ENCODE data around the gene B3GALNT2.
"Not testable (repeated sequence)": the region's sequence is repeated elsewhere in the genome, so short reads cannot be mapped to it uniquely, and the experiment has no call there.

Gene B3GALNT2

DNA sequence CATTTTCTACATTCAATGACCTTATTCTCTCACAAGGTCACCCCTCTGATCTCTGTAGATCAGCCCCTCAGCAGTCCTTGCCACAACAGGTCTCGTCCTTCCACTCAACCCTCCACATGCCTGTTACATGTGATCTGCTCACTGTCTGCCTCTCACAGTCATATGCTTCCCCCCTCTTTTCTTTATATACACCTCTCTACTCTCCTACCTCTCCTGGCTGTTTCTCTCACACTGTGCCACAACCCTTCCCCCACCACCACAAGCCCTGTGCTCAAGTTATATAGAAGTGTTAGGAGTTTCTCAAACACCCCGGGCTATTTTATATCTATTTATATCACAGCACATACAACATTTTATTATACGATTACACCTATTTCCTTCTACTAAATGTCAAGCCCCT lies 12.6 kb downstream of the B3GALNT2 start:
- Mint-ChIP-seq H3K27ac (no peak overlapping the region), H3K4me1 (ENCODE audit: low read depth) (peaks cover 6% of the 10 kb centered on the region), H3K4me3 (no peak overlapping the region), H3K9me3 (no peaks in the 10 kb centered on the region), H3K27me3 (no peaks in the 10 kb centered on the region), H3K36me3 (ENCODE audit: low read depth) (peaks cover 71% of the 10 kb centered on the region)
- intact Hi-C loops (cut with micrococcal nuclease), result no loop called here

- H3K36me3 Mint-ChIP-seq (ENCODE audit: low read depth), result peaks cover 70% of the 10 kb centered on the region
- no peak overlapping the region for H3K4me3 Mint-ChIP-seq
- intact Hi-C loops (cut with micrococcal nuclease), result no loop called here
- no peaks in the 10 kb centered on the region for H3K27me3 Mint-ChIP-seq
- H3K4me1 Mint-ChIP-seq (ENCODE audit: low read depth), result no peaks in the 10 kb centered on the region
- no peaks in the 10 kb centered on the region for H3K9me3 Mint-ChIP-seq
- H3K27ac Mint-ChIP-seq, result no peak overlapping the region
These were observed 17.9 kb downstream of the B3GALNT2 start for GRCh38 chr1:235486321-235486720.

GRCh38 chr1:235485558-235485957 lies 18.7 kb downstream of the B3GALNT2 start:
- H3K27ac Mint-ChIP-seq, result no peak overlapping the region
- H3K27me3 Mint-ChIP-seq, result no peaks in the 10 kb centered on the region
- no peak overlapping the region for H3K4me3 Mint-ChIP-seq
- intact Hi-C loops (cut with micrococcal nuclease), result no loop called here
- H3K36me3 Mint-ChIP-seq (ENCODE audit: low read depth), result peaks cover 76% of the 10 kb centered on the region
- no peaks in the 10 kb centered on the region for H3K4me1 Mint-ChIP-seq (ENCODE audit: low read depth)
- no peaks in the 10 kb centered on the region for H3K9me3 Mint-ChIP-seq

DNA sequence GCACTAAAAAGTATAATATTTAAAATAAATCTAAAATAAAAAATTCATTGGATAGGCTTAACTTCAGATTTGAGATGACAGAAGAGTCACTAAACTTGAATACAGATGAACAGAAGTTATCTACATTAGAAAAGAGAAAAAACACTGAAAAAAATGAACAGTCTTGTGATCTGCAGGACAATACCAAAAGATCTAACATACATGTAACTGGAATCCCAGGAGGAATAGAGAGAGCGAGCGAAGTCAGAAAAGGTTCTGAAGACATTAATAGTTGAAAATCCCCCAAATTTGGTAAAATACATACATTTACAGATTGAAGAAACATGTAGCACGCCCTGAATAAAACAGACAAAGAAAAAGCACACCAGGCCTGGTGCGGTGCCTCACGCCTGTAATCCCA lies 21.2 kb downstream of the B3GALNT2 start:
- no peaks in the 10 kb centered on the region for H3K27me3 Mint-ChIP-seq
- H3K36me3 Mint-ChIP-seq (ENCODE audit: low read depth), result peaks cover 79% of the 10 kb centered on the region
- H3K4me1 Mint-ChIP-seq (ENCODE audit: low read depth), result no peaks in the 10 kb centered on the region
- H3K4me3 Mint-ChIP-seq, result no peak overlapping the region
- H3K27ac Mint-ChIP-seq, result no peak overlapping the region
- intact Hi-C loops (cut with micrococcal nuclease), result no loop called here
- H3K9me3 Mint-ChIP-seq, result no peaks in the 10 kb centered on the region

DNA sequence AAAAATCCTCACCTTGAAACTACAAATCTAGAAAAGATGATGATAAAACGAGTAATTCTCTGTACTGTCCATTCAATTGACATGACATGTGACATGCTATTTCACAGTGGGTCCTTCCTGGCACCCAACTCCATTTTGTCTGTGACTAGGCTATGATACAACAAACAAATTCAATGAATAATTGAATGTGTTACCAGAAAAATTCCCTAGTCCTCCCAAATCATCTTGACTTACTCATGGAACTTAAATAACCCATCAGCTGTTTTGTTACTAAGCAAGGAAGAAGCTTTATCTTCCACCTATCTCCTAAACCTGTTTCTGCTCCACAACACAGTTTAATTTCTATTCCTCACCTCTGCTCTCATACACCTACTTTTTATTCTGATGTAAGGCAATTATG lies 30.4 kb downstream of the B3GALNT2 start:
- Mint-ChIP-seq H3K4me3 (no peak overlapping the region), H3K27ac (no peak overlapping the region), H3K36me3 (ENCODE audit: low read depth) (peaks cover 86% of the 10 kb centered on the region), H3K27me3 (no peaks in the 10 kb centered on the region), H3K4me1 (ENCODE audit: low read depth) (no peaks in the 10 kb centered on the region), H3K9me3 (no peaks in the 10 kb centered on the region)
- intact Hi-C loops (cut with micrococcal nuclease), result no loop called here

DNA sequence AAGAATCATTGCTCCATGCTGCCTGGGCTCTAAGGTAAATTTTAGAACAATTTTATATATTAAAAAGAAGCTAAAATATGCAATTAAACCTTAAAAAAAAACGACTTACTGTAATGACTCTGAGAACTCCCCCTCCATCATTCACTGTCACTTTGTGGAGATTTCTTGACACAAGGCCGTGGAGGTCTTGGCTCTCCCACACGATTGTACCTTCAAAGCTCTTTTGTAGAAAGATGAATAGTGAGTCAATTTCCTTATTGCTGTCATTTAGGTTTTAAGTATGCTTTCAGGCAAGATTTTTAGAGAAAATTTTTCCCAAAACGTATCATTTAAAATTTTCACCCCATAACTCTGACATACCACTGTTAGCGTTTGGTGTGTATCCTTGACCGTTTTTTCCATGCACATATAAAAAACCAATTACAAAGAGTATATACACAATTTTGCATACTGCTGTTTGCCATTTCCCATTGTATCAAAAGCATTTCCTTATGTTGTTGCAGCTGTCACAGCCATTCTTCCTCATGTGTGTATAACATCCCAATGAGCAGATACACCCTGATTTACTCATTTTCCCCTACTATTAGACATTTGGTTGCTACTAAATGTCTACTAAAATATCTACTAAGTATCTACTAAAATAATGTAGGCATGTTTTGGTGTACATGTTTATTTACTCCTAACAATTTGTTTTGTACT lies 33.4 kb downstream of the B3GALNT2 start:
- intact Hi-C loops (cut with micrococcal nuclease), result no loop called here
- no peak overlapping the region for H3K27ac Mint-ChIP-seq
- H3K36me3 Mint-ChIP-seq (ENCODE audit: low read depth), result peaks cover 84% of the 10 kb centered on the region
- H3K27me3 Mint-ChIP-seq, result no peaks in the 10 kb centered on the region
- no peaks in the 10 kb centered on the region for H3K9me3 Mint-ChIP-seq
- H3K4me1 Mint-ChIP-seq (ENCODE audit: low read depth), result no peaks in the 10 kb centered on the region
- no peak overlapping the region for H3K4me3 Mint-ChIP-seq

DNA sequence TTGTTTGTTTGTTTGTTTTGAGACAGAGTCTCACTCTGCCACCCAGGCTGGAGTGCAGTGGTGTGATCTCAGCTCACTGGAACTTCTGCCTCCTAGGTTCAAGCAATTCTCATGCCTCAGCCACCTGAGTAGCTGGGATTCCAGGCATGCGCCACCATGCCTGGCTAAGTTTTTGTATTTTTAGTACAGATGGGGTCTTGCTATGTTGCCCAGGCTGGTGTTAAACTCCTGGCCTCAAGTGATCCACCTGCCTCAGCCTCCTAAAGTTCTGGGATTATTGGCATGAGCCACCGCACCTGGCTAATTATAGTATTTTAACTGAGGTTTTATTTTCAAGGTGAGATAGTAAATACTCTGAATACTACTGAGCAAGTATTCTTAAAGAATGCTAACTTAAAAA lies 34.4 kb downstream of the B3GALNT2 start:
- intact Hi-C loops (cut with micrococcal nuclease); H3K27ac Mint-ChIP-seq; H3K9me3 Mint-ChIP-seq; H3K27me3 Mint-ChIP-seq; H3K4me3 Mint-ChIP-seq; H3K4me1 Mint-ChIP-seq (ENCODE audit: low read depth): not testable (repeated sequence)
- H3K36me3 Mint-ChIP-seq (ENCODE audit: low read depth), result peaks cover 86% of the 10 kb centered on the region

- Mint-ChIP-seq H3K27me3 (no peaks in the 10 kb centered on the region), H3K36me3 (ENCODE audit: low read depth) (peaks cover 93% of the 10 kb centered on the region), H3K9me3 (no peaks in the 10 kb centered on the region), H3K4me1 (ENCODE audit: low read depth) (peaks cover 5% of the 10 kb centered on the region), H3K4me3 (no peak overlapping the region), H3K27ac (no peak overlapping the region)
- intact Hi-C loops (cut with micrococcal nuclease), result no loop called here
These were observed 35.3 kb downstream of the B3GALNT2 start for GRCh38 chr1:235468970-235469369.

- Mint-ChIP-seq H3K36me3 (ENCODE audit: low read depth) (peaks cover 89% of the 10 kb centered on the region), H3K9me3 (no peaks in the 10 kb centered on the region), H3K4me3 (no peak overlapping the region), H3K27me3 (no peaks in the 10 kb centered on the region), H3K4me1 (ENCODE audit: low read depth) (peaks cover 5% of the 10 kb centered on the region), H3K27ac (no peak overlapping the region)
- intact Hi-C loops (cut with micrococcal nuclease), result no loop called here
These were observed 36.2 kb downstream of the B3GALNT2 start for GRCh38 chr1:235468004-235468403.

DNA sequence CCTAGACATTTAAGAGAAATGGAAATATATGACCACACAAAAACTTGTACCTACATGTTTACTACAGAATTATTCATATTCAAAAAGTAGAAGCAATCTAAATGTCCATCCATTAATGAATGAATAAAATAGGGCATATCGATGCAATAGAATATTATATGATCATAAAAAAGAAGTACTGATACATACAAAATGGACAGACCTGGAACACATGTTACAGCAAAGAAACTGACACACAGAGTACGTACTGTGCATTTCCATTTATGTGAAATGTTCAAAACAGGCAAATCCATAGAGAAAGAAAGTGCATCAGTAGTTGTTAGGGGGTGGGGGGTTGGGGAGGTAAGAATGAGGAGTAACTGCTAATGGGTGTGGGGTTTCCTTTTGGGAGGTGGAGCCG lies 39.2 kb downstream of the B3GALNT2 start:
- Mint-ChIP-seq H3K27me3 (no peaks in the 10 kb centered on the region), H3K9me3 (no peaks in the 10 kb centered on the region), H3K4me3 (no peak overlapping the region), H3K36me3 (ENCODE audit: low read depth) (peaks cover 77% of the 10 kb centered on the region), H3K4me1 (ENCODE audit: low read depth) (peaks cover 5% of the 10 kb centered on the region), H3K27ac (no peak overlapping the region)
- intact Hi-C loops (cut with micrococcal nuclease), result no loop called here

- intact Hi-C loops (cut with micrococcal nuclease); H3K27ac Mint-ChIP-seq: not testable (repeated sequence)
These were observed 41.4 kb downstream of the B3GALNT2 start for GRCh38 chr1:235462832-235463231.

DNA sequence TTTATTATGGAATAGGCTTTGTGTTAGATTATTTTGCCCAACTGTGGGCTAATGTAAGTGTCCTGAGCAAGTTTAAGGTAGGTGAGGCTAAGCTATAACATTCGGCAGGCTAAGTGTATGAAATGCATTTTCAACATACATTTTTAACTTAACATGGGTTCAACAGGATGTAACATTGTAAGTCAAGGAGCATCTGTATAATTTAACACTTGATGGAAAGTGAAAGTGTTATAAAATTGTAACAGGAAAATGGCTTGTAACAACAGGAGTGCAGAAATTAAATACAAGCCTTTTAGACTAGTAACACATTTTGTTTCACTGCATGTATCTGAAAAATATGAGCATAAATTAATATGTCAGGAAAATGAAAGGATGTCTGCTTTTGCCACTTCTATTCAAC lies 42.3 kb downstream of the B3GALNT2 start:
- Mint-ChIP-seq H3K9me3 (no peaks in the 10 kb centered on the region), H3K4me3 (no peak overlapping the region), H3K4me1 (ENCODE audit: low read depth) (peaks cover 5% of the 10 kb centered on the region), H3K36me3 (ENCODE audit: low read depth) (peaks cover 76% of the 10 kb centered on the region), H3K27me3 (no peaks in the 10 kb centered on the region), H3K27ac (no peak overlapping the region)
- intact Hi-C loops (cut with micrococcal nuclease), result no loop called here

More at GRCh38 chr1:235462832-235463231, 41.4 kb downstream of the B3GALNT2 start:
- not testable (repeated sequence) for H3K4me1 Mint-ChIP-seq (ENCODE audit: low read depth); H3K4me3 Mint-ChIP-seq; H3K9me3 Mint-ChIP-seq; H3K27me3 Mint-ChIP-seq
- peaks cover 74% of the 10 kb centered on the region for H3K36me3 Mint-ChIP-seq (ENCODE audit: low read depth)

- intact Hi-C loops (cut with micrococcal nuclease), result no loop called here
- no peaks in the 10 kb centered on the region for H3K9me3 Mint-ChIP-seq
- H3K4me3 Mint-ChIP-seq, result no peak overlapping the region
- peaks cover 74% of the 10 kb centered on the region for H3K36me3 Mint-ChIP-seq (ENCODE audit: low read depth)
- no peak overlapping the region for H3K27ac Mint-ChIP-seq
- no peaks in the 10 kb centered on the region for H3K27me3 Mint-ChIP-seq
- H3K4me1 Mint-ChIP-seq (ENCODE audit: low read depth), result peaks cover 5% of the 10 kb centered on the region
These were observed 43.5 kb downstream of the B3GALNT2 start for GRCh38 chr1:235460770-235461169.

DNA sequence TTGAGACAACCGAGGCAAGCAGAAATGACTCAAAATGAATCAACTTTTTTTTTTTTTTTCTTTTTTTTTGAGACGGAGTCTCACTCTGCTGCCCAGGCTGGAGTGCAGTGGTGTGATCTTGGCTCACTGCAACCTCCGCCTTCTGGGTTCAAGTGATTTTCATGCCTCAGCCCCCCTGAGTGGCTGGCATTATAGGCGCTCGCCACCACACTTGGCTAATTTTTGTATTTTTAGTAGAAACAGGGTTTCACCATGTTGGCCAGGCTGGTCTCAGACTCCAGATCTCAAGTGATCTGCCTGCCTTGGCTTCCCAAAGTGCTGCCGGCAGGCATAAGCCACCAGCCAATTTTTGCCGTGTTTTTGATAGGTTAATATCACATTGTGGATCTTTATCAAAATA lies 46.4 kb downstream of the B3GALNT2 start:
- peaks cover 78% of the 10 kb centered on the region for H3K36me3 Mint-ChIP-seq (ENCODE audit: low read depth)
- H3K4me3 Mint-ChIP-seq; H3K4me1 Mint-ChIP-seq (ENCODE audit: low read depth); H3K9me3 Mint-ChIP-seq; H3K27me3 Mint-ChIP-seq; H3K27ac Mint-ChIP-seq; intact Hi-C loops (cut with micrococcal nuclease): not testable (repeated sequence)

DNA sequence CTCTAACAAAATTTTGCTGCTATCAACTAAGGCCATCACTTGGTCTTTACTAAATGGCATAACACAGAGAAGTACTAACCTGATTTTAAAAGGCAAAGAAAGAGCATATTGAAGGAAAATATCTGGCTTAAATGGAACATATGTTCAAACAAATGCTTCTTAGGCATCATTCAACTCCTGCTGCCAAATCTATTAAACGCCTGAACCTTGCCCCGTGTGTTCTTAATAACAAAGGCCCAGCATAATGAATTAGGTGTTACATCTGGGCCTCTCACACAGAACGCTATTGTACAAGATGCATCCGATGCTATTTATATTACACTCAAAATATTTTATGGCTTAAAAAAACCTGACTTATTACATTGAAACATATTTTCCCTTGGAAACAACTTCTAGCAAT lies 48.4 kb downstream of the B3GALNT2 start:
- Mint-ChIP-seq H3K4me1 (ENCODE audit: low read depth) (no peaks in the 10 kb centered on the region), H3K27me3 (no peaks in the 10 kb centered on the region), H3K9me3 (no peaks in the 10 kb centered on the region), H3K4me3 (no peak overlapping the region), H3K27ac (no peak overlapping the region), H3K36me3 (ENCODE audit: low read depth) (peaks cover 93% of the 10 kb centered on the region)
- intact Hi-C loops (cut with micrococcal nuclease), result no loop called here
